NB4 (cell line): ENCODE data around the gene TRMT2A.

Experiments used
- DNase-seq: peaks from one replicate; pipeline ENCODE4 v3.0.0; 2010; ENCODE audit warnings: low read depth
- H3K4me3 ChIP-seq: one replicate; pipeline ENCODE4 v1.5.1; 2011; ENCODE audit warnings: mild to moderate bottlenecking, low read depth, low read length, moderate library complexity
- CTCF ChIP-seq: IDR thresholded peaks from one replicate; pipeline ENCODE4 v1.5.1; 2012; ENCODE audit warnings: low read depth, low read length
- MAX ChIP-seq: IDR thresholded peaks from 2 replicates; pipeline ENCODE4 v1.6.1; 2011; ENCODE audit warnings: low read depth, low read length
- MYC ChIP-seq: IDR thresholded peaks from 2 replicates; pipeline ENCODE4 v1.6.1; 2011; ENCODE audit warnings: low read depth, low read length
- POLR2A ChIP-seq: IDR thresholded peaks from 2 replicates; pipeline ENCODE4 v1.6.1; 2011; ENCODE audit warnings: mild to moderate bottlenecking; ENCODE audit not compliant: insufficient read length; ENCODE audit errors: extremely low read depth

The TRMT2A gene

GRCh38 chr22:20092477-20092854, 24.6 kb downstream of the TRMT2A start:
- H3K4me3 ChIP-seq, result no peak overlapping the region
- DNase-seq, result no peak
- TF ChIP-seq CTCF (no peak), MAX (no peak), MYC (no peak), POLR2A (no peak)

- no peak for TF ChIP-seq MYC
- no peak for TF ChIP-seq POLR2A
- no peak for TF ChIP-seq MAX
- TF ChIP-seq CTCF, result no peak
- no peak for DNase-seq
- no peak overlapping the region for H3K4me3 ChIP-seq
Measured at GRCh38 chr22:20091690-20092476, 25.1 kb downstream of the TRMT2A start.

GRCh38 chr22:20090730-20091240, 26.2 kb downstream of the TRMT2A start:
- DNase-seq, result no peak
- TF ChIP-seq MAX (no peak), MYC (no peak), CTCF (no peak), POLR2A (no peak)
- no peak overlapping the region for H3K4me3 ChIP-seq

GRCh38 chr22:20089977-20090729, 26.9 kb downstream of the TRMT2A start:
- DNase-seq, result no peak
- no peak overlapping the region for H3K4me3 ChIP-seq
- TF ChIP-seq CTCF (no peak), POLR2A (no peak), MYC (no peak), MAX (no peak)

GRCh38 chr22:20089226-20089976, 27.6 kb downstream of the TRMT2A start:
- TF ChIP-seq CTCF (no peak), POLR2A (no peak), MAX (no peak), MYC (no peak)
- no peak for DNase-seq

More at GRCh38 chr22:20089226-20089976, 27.6 kb downstream of the TRMT2A start:
- H3K4me3 ChIP-seq, result no peak overlapping the region
